ENCODE measurements around the gene MEI1.

DNA sequence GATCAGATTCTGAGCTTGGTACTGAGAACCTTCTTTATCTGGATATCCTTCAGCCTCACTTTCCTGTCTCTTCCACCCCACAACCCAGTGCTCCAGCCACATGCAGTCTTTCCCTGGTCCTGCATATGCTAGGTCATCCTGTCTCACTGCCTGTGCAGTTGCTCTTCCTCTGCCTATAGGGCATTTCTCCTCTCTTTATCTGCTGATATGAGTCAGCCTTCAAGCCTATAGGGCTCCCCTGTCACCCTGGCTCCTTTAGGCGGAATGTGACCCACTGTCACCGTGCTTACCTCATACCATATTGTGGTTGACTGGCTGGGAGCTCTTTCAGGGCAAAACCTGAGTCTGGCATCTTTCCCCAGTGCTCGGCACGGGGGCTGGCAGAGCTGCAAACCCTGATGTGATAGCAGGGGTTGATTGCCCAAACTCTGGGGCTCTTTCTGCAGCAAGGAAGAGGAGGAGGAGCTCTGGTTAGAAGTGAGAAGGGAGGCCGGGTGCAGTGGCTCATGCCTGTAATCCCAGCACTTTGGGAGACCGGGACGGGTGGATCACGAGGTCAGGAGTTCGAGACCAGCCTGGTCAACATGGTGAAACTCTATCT, 26.3 kb downstream of the MEI1 start:
- TF ChIP-seq, protein P1, sequence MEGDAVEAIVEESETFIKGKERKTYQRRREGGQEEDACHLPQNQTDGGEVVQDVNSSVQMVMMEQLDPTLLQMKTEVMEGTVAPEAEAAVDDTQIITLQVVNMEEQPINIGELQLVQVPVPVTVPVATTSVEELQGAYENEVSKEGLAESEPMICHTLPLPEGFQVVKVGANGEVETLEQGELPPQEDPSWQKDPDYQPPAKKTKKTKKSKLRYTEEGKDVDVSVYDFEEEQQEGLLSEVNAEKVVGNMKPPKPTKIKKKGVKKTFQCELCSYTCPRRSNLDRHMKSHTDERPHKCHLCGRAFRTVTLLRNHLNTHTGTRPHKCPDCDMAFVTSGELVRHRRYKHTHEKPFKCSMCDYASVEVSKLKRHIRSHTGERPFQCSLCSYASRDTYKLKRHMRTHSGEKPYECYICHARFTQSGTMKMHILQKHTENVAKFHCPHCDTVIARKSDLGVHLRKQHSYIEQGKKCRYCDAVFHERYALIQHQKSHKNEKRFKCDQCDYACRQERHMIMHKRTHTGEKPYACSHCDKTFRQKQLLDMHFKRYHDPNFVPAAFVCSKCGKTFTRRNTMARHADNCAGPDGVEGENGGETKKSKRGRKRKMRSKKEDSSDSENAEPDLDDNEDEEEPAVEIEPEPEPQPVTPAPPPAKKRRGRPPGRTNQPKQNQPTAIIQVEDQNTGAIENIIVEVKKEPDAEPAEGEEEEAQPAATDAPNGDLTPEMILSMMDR (IDR thresholded peaks at IDR 0.05; ENCODE audit: insufficient read depth, low read depth, low read length) = no peak
- no peak for TF ChIP-seq EZH2 (IDR thresholded peaks at IDR 0.05; ENCODE audit: insufficient read depth, low read length)
